C4-2B (cell line): ENCODE results near the gene GPR183.

Experiments
- H3K27ac ChIP-seq: fragments of 450-650 bp; 2 replicates; pipeline ENCODE4 v1.5.1; 2017
- CTCF ChIP-seq: fragments of 450-650 bp; conservative IDR thresholded peaks from 2 replicates; pipeline ENCODE4 v1.5.1; 2017; ENCODE audit warnings: mild to moderate bottlenecking
- ZFX ChIP-seq: fragments of 450-650 bp; IDR thresholded peaks from 2 replicates; pipeline ENCODE4 v1.6.1; 2017

GPR183 gene

GRCh38 chr13:99335087-99335486 is 27.9 kb upstream of the GPR183 start:
- TF ChIP-seq ZFX (no peak), CTCF (no peak)
- H3K27ac ChIP-seq, result no peak overlapping the region

- no peak for TF ChIP-seq CTCF
- H3K27ac ChIP-seq, result no peak overlapping the region
Observed at GRCh38 chr13:99334221-99334620, 27.0 kb upstream of the GPR183 start.

GRCh38 chr13:99332456-99332855 is 25.3 kb upstream of the GPR183 start:
- no peak overlapping the region for H3K27ac ChIP-seq

GRCh38 chr13:99331881-99332293 is 24.7 kb upstream of the GPR183 start:
- H3K27ac ChIP-seq, result no peak overlapping the region
- TF ChIP-seq ZFX (no peak), CTCF (no peak)

More at GRCh38 chr13:99332456-99332855, 25.3 kb upstream of the GPR183 start:
- TF ChIP-seq CTCF (no peak), ZFX (no peak)

GRCh38 chr13:99330942-99331341 is 23.7 kb upstream of the GPR183 start:
- H3K27ac ChIP-seq, result no peak overlapping the region

GRCh38 chr13:99329477-99329876 is 22.3 kb upstream of the GPR183 start:
- TF ChIP-seq ZFX (no peak), CTCF (no peak)
- no peak overlapping the region for H3K27ac ChIP-seq

More at GRCh38 chr13:99330942-99331341, 23.7 kb upstream of the GPR183 start:
- TF ChIP-seq ZFX, result no peak
- TF ChIP-seq CTCF, result no peak

GRCh38 chr13:99327761-99328160 is 20.6 kb upstream of the GPR183 start:
- TF ChIP-seq CTCF (no peak), ZFX (no peak)
- H3K27ac ChIP-seq, result no peak overlapping the region

GRCh38 chr13:99327126-99327525 is 19.9 kb upstream of the GPR183 start:
- TF ChIP-seq CTCF (no peak), ZFX (no peak)
- H3K27ac ChIP-seq, result no peak overlapping the region
